ENCODE data around the gene ZBTB16.

- TF ChIP-seq REST (IDR thresholded peaks at IDR 0.05; ENCODE audit: borderline replicate concordance in 1 of 2, low read depth in 1 of 2, low read length in 2 of 2) (no peak), PHF5A (CRISPR knock-in tag; IDR thresholded peaks at IDR 0.05; ENCODE audit: low read depth, unreplicated experiment) (no peak), ZNF382 (CRISPR knock-in tag; IDR thresholded peaks at IDR 0.05; ENCODE audit: borderline replicate concordance) (no peak), TCF7 (IDR thresholded peaks at IDR 0.05; ENCODE audit: low read depth) (no peak), MBNL3 (CRISPR knock-in tag; conservative IDR thresholded peaks at IDR 0.05) (no peak), SKIL (CRISPR knock-in tag; IDR thresholded peaks at IDR 0.05; ENCODE audit: borderline replicate concordance) (no peak), ELF4 (CRISPR knock-in tag; IDR thresholded peaks at IDR 0.05; ENCODE audit: borderline replicate concordance) (no peak), MIER3 (CRISPR knock-in tag; IDR thresholded peaks at IDR 0.05; ENCODE audit: borderline replicate concordance) (no peak), ZNF407 (CRISPR knock-in tag; IDR thresholded peaks at IDR 0.05; ENCODE audit: not compliant biosample characterization) (no peak), POLR2G (IDR thresholded peaks at IDR 0.05; ENCODE audit: low read depth, low read length) (no peak), AFF4 (CRISPR knock-in tag; IDR thresholded peaks at IDR 0.05) (no peak), CTCF (CRISPR knock-in tag; IDR thresholded peaks at IDR 0.05) (no peak), SOX6 (IDR thresholded peaks at IDR 0.05) (no peak), SOX6 (CRISPR knock-in tag; IDR thresholded peaks at IDR 0.05) (no peak), EP300 (IDR thresholded peaks at IDR 0.05; ENCODE audit: low read depth in 2 of 2, low read length in 2 of 2) (no peak), EP300 (CRISPR knock-in tag; IDR thresholded peaks at IDR 0.05; ENCODE audit: borderline replicate concordance) (no peak)
Observed at GRCh38 chr11:114050258-114050927, 9.1 kb upstream of the ZBTB16 start.

Measured in HepG2 (cell line).